NCI-H1436 (cell line): ENCODE measurements around the gene HMGCS2.
"Not testable (repeated sequence)": the region's sequence is repeated elsewhere in the genome, so short reads cannot be mapped to it uniquely, and the experiment has no call there.

Experiments
- DNase-seq: peaks from one replicate; lab custom pipeline; 2025; lab: John Stamatoyannopoulos, UW

HMGCS2 gene

GRCh38 chr1:119790451-119791198 lies 21.9 kb upstream of the HMGCS2 start:
- DNase-seq, result no peak

- no peak for DNase-seq
These were observed 19.1 kb upstream of the HMGCS2 start for GRCh38 chr1:119787776-119788175.

GRCh38 chr1:119786473-119787050 lies 17.9 kb upstream of the HMGCS2 start:
- not testable (repeated sequence) for DNase-seq

- DNase-seq, result not testable (repeated sequence)
These were observed 17.3 kb upstream of the HMGCS2 start for GRCh38 chr1:119786046-119786445.

- DNase-seq, result no peak
These were observed 15.6 kb upstream of the HMGCS2 start for GRCh38 chr1:119784191-119784781.

- DNase-seq, result no peak
These were observed 14.9 kb upstream of the HMGCS2 start for GRCh38 chr1:119783354-119784185.

- DNase-seq, result no peak
These were observed 14.1 kb upstream of the HMGCS2 start for GRCh38 chr1:119782631-119783325.

- DNase-seq, result no peak
These were observed 12.9 kb upstream of the HMGCS2 start for GRCh38 chr1:119781434-119782210.

GRCh38 chr1:119779869-119780356 lies 11.2 kb upstream of the HMGCS2 start:
- no peak for DNase-seq

- DNase-seq, result no peak
These were observed 10.3 kb upstream of the HMGCS2 start for GRCh38 chr1:119778886-119779560.

- no peak for DNase-seq
These were observed 9.7 kb upstream of the HMGCS2 start for GRCh38 chr1:119778359-119778758.

GRCh38 chr1:119774746-119775490 lies 6.2 kb upstream of the HMGCS2 start:
- no peak for DNase-seq

- no peak for DNase-seq
These were observed 5.1 kb upstream of the HMGCS2 start for GRCh38 chr1:119773711-119774241.

GRCh38 chr1:119772298-119772697 lies 3.6 kb upstream of the HMGCS2 start:
- no peak for DNase-seq

GRCh38 chr1:119771770-119772169 lies 3.1 kb upstream of the HMGCS2 start:
- DNase-seq, result no peak

GRCh38 chr1:119771016-119771415 lies 2.3 kb upstream of the HMGCS2 start:
- no peak for DNase-seq

- no peak for DNase-seq
These were observed 1.2 kb downstream of the HMGCS2 start for GRCh38 chr1:119767486-119767885.

GRCh38 chr1:119766374-119766794 lies 2.3 kb downstream of the HMGCS2 start:
- no peak for DNase-seq

GRCh38 chr1:119764220-119764619 lies 4.5 kb downstream of the HMGCS2 start:
- DNase-seq, result no peak
